Measurements from ENCODE around the gene SLC20A1. TPM values are rescaled to one million over a fixed set of nuclear protein-coding genes. Genes with fewer than 3 reads are reported as not detected.

SLC20A1 gene
- total and polyA plus RNA-seq, 2 of the 4 experiments (the other 2 are of a cell fraction) = 93.6 to 94.1 TPM

GRCh38 chr2:112658839-112659667, 13.3 kb downstream of the SLC20A1 start:
- Histone ChIP-seq H3K36me3 (ENCODE audit: control insufficient read depth, insufficient read depth, low read length) (peaks cover 54% of the 10 kb centered on the region), H4K8ac (ENCODE audit: low read depth in 2 of 2, low read length in 2 of 2) (no peak overlapping the region), H3K4me3 (ENCODE audit: insufficient read depth, low read depth, low read length) (no peak overlapping the region), H4K91ac (ENCODE audit: insufficient read depth, low read depth, low read length) (no peak overlapping the region), H2BK5ac (ENCODE audit: low read depth, low read length, poor library complexity, severe bottlenecking) (no peak overlapping the region), H4K5ac (ENCODE audit: low read depth, low read length) (no peak overlapping the region), H2BK20ac (ENCODE audit: low read depth, low read length) (no peak overlapping the region), H3K27ac (ENCODE audit: insufficient read depth, low read length) (no peak overlapping the region), H3K9me3 (ENCODE audit: control insufficient read depth, insufficient read depth, low read length) (no peaks in the 10 kb centered on the region), H3K27me3 (ENCODE audit: control insufficient read depth, insufficient read depth, low read length) (no peaks in the 10 kb centered on the region), H3K4ac (ENCODE audit: low read depth, low read length) (no peak overlapping the region), H3K4me2 (ENCODE audit: low read depth, low read length) (no peak overlapping the region), H3K18ac (ENCODE audit: low read depth, low read length) (no peak overlapping the region), H3K79me1 (ENCODE audit: low read depth in 1 of 2, low read length in 2 of 2) (peaks cover 33 to 64% of the 10 kb centered on the region in 2 experiments), H4K20me1 (ENCODE audit: insufficient read depth, low read length) (peaks cover 24% of the 10 kb centered on the region), H2AK9ac (replicated peaks; ENCODE audit: low read depth, low read length, poor library complexity) (no peak overlapping the region), H3K14ac (replicated peaks; ENCODE audit: low read depth, low read length) (no peak overlapping the region; the same call in 1 of the 2 replicates), H3K23ac (ENCODE audit: low read depth, low read length) (no peak overlapping the region), H2AK5ac (ENCODE audit: low read depth, low read length) (no peak overlapping the region), H2AFZ (replicated peaks; ENCODE audit: low read length, poor library complexity) (no peak overlapping the region), H3K4me1 (ENCODE audit: control insufficient read depth, insufficient read depth, low read length) (0 out of 2 replicates have a peak, but pooled peaks cover 6% of the 10 kb centered on the region), H3K9ac (ENCODE audit: low read depth, low read length) (no peak overlapping the region), H2BK120ac (ENCODE audit: low read depth, low read length) (no peak overlapping the region), H2BK15ac (ENCODE audit: low read depth, low read length) (no peak overlapping the region), H3K56ac (ENCODE audit: extremely low read depth, insufficient read depth, low read length) (no peak overlapping the region), H3K9me1 (ENCODE audit: insufficient read depth, low read length) (peaks cover 13% of the 10 kb centered on the region)
- ATAC-seq (ENCODE audit: low read depth) = no peak
- DNase-seq = no peak
- no peak for TF ChIP-seq RCOR1 (IDR thresholded peaks at IDR 0.05; ENCODE audit: insufficient replicate concordance, low read length)
- no peak for TF ChIP-seq USF2 (IDR thresholded peaks at IDR 0.05; ENCODE audit: low read depth, low read length)
- TF ChIP-seq RAD21 (IDR thresholded peaks at IDR 0.05; ENCODE audit: low read length) = no peak
- TF ChIP-seq POLR2A (IDR thresholded peaks at IDR 0.05; ENCODE audit: low read depth, low read length) = no peak
- TF ChIP-seq SMC3 (IDR thresholded peaks at IDR 0.05; ENCODE audit: low read depth, low read length) = no peak
- no peak for TF ChIP-seq BHLHE40 (IDR thresholded peaks at IDR 0.05; ENCODE audit: low read depth, low read length)
- TF ChIP-seq MAFK (IDR thresholded peaks at IDR 0.05; ENCODE audit: low read depth, low read length) = no peak
- no peak for TF ChIP-seq NFE2L2 (IDR thresholded peaks at IDR 0.05; ENCODE audit: low read depth, low read length)
- no peak for TF ChIP-seq ELK1 (IDR thresholded peaks at IDR 0.05; ENCODE audit: borderline replicate concordance, low read depth, low read length)
- no peak for TF ChIP-seq CTCF (conservative IDR thresholded peaks at IDR 0.05; ENCODE audit: low read depth, low read length)
- TF ChIP-seq MAZ (IDR thresholded peaks at IDR 0.05; ENCODE audit: borderline replicate concordance, low read depth, low read length) = no peak
- TF ChIP-seq FOS (IDR thresholded peaks at IDR 0.05; ENCODE audit: low read depth, low read length) = no peak
- no peak for TF ChIP-seq CEBPB (IDR thresholded peaks at IDR 0.05; ENCODE audit: low read depth, low read length)
- no peak for TF ChIP-seq RFX5 (IDR thresholded peaks at IDR 0.05; ENCODE audit: low read depth, low read length)
- 100% methylated on average over 1 of the region's 11 CpGs; no CpG with 5 or more reads in 1 of the 2 experiments for WGBS, 2 experiments (ENCODE audit: extremely low coverage in 2 of 2, insufficient read length in 1 of 2)
- TSS peak; percentile 59 for BruUV-seq (replicated peaks)
- ChIA-PET CTCF (interaction anchor here (0.7 to 1.2 kb wide), 3 partner anchors 8 to 59 kb away, joined by 3 read pairs; no protein-coding TSS in a partner anchor), POLR2A (ENCODE audit: unreplicated experiment) (no interaction called here)
- in situ Hi-C loops (cut with MboI; ENCODE audit: low sequenced_read_pairs) (no loop called here), intact Hi-C loops (cut with micrococcal nuclease) (no loop called here), dilution Hi-C loops (cut with HindIII; ENCODE audit: low sequenced_read_pairs, unreplicated experiment) (no loop called here)
